Measurements from ENCODE around the gene CTXN1.

- TF ChIP-seq POLR2A (IDR thresholded peaks at IDR 0.05) (no peak), CTCF (IDR thresholded peaks at IDR 0.05) (no peak)
Observed at GRCh38 chr19:7909471-7910067, 16.4 kb downstream of the CTXN1 start.

Data from thyroid gland (tissue), 4 donors.